GM19467 (cell line): ENCODE measurements around the gene SLC15A4.
"Not testable (repeated sequence)": the region's sequence is repeated elsewhere in the genome, so short reads cannot be mapped to it uniquely, and the experiment has no call there.

Source experiments
- ATAC-seq: cut with Tn5 transposase; IDR thresholded peaks from one replicate; pipeline ENCODE4 v1.9.1; 2021; ENCODE audit warnings: mild to moderate bottlenecking, moderate library complexity; ENCODE audit not compliant: unreplicated experiment

SLC15A4 gene

GRCh38 chr12:128815779-128816642 is 7.7 kb downstream of the SLC15A4 start:
- ATAC-seq: no peak

- no peak for ATAC-seq
Measured at GRCh38 chr12:128814411-128815261, 9.1 kb downstream of the SLC15A4 start.

GRCh38 chr12:128813883-128814282 is 9.9 kb downstream of the SLC15A4 start:
- ATAC-seq: no peak

DNA sequence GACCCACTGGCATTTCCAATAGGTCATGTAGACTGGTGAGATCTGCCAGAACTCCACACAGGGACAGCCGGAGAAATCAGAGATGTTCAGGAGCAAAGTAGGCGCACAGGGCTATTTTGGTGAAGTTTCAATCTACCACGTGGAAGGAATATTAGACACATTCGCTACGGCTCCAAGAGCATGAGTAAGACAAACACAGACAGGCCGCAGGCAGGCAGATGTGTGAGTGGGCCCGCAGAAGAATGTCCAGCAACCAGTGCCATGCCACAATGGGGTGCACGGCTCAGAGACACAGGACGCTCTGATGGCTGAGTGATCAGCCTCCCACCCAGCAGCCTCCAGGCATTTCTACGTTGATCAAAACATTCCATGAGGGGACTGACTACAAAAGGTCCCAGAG is 10.4 kb downstream of the SLC15A4 start:
- no peak for ATAC-seq

- ATAC-seq: no peak
Measured at GRCh38 chr12:128811806-128812205, 12.0 kb downstream of the SLC15A4 start.

- ATAC-seq: peak; percentile 55
Measured at GRCh38 chr12:128810182-128811127, 13.3 kb downstream of the SLC15A4 start.

- no peak for ATAC-seq
Measured at GRCh38 chr12:128808651-128809050, 15.1 kb downstream of the SLC15A4 start.

DNA sequence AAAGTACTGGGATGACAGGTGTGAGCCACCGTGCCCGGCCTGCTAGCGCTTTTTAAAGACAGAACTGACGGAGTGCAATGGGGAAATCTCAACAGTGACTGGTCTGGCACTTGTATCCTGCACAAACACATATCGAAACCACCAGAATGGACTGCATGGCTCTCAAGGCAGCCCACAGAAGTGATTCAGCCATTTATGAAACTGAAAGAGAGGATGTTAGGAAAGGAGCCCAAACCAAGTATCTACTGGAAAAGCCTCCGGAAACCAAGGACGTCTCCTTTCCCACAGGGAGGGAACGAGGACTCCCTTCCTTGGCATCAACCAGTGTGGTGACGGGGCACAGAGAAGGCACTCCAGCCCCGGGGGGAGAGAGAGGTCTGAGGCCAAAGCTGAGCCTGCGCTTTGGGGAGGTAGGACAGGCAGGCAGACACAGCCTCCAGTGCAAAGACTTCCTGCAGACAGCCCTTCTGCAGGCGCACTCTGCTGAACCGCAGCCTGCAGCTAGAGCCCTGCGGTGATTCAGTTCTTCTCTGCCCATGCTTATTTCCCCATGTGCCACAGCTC is 16.5 kb downstream of the SLC15A4 start:
- ATAC-seq: no peak

- ATAC-seq: no peak
Measured at GRCh38 chr12:128806573-128806972, 17.2 kb downstream of the SLC15A4 start.

DNA sequence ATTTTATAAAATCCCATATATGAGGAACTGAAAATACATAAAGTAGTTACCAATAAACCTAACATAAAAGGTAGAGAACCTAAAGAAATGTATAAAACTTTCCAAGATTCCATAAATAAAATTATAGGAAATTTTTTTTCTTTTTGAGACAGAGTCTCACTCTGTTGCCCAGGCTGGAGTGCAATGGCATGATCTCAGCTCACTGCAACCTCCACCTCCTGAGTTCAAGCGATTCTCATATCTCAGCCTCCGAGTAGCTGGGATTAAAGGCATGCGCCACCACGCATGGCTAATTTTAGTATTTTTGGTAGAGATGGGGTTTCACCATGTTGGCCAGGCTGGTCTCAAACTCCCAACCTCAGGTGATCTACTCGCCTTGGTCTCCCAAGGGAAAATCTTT is 18.4 kb downstream of the SLC15A4 start:
- not testable (repeated sequence) for ATAC-seq

DNA sequence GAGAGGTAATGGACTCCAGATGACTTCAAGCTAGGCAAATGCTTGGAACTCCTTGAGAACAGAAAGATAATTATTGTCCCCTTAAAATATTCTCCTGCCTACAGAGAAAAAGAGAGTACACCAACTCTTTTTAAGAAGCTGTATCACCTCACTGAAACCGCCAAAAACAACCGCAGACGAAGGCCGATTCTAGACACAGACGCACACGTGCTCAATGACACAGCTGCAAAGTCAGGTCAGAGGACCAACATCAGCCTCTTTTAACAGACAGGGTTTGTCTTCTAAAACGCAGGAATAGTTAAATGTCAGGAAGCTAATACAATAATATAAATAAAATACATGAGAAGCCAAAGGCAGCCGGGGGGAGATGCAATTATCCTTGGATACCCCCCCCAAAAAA is 19.0 kb downstream of the SLC15A4 start:
- ATAC-seq: no peak

DNA sequence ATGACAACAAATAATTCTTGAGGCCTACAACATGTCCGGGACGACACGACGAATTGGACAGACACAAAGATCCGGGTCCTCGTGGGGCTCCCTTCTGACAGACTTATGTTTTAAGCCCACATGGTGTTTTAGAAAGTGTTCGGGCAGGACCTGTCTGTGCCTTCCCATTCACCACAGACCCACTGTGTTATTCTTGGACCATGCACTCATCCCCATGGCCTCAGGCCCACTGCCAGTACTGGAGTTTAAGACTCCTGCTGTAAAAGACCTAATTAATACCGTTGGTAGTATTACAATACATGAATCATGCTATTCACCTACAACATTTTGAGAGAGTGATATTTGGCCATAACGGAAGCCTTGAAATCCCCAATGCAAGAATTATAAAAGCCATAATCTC is 20.0 kb downstream of the SLC15A4 start:
- ATAC-seq: no peak

GRCh38 chr12:128802756-128803155 is 21.0 kb downstream of the SLC15A4 start:
- no peak for ATAC-seq

GRCh38 chr12:128801879-128802391 is 21.8 kb downstream of the SLC15A4 start:
- ATAC-seq: no peak

DNA sequence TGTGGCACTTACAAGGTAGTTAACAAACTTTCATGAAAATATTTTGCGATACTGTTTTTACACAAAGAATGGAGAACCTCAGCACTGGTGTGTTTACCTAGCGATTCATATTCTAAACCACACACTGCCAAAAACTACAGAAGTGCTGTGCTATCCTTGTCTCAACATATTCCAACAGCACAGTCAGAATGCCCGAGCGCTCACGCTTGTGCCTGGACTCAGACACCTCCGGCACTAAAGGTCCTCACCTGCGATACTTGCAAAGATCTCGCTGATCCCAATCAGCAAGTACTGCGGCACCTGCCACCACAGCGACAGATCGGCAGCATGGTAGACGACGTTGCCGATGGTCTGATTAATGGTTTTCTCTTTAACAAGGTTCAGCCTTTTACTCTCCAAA is 23.2 kb downstream of the SLC15A4 start:
- ATAC-seq: no peak

DNA sequence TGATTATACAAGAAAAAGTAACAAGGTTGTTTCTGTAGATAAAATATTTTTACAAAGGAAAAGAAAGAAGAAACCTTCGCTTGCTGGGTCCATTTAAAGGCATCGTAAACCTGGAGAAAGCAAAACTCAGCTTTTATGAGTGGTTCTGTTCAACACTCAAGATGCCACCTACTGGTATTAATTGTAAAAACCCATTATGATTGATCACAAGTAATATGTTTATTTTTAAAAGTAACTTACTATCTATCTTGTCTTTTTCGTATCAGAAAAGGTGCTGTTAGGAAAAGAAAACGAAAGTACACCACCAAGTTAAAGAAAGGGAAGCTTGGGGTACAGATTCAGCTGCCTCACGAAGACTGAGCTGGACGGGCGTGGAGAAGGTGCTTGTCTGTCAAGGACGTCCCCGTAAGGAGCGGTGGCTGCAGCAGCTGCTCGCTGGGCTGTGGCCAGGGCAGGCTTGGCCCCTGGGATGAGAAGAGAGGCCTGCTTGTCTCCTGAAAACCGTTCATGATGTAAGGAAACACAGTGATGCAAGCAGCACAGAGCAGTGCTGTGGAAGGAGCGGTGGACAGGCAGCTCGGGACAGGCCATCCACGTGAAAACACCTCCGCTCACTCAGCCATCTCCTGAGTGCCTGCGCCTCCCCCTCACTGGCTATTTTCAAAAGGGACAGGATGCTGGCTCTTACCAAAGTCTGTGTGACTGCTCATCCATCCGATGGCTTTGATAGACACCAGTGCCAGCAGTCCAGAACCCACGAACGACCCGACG is 25.0 kb downstream of the SLC15A4 start:
- ATAC-seq: no peak

GRCh38 chr12:128797119-128798118 is 26.3 kb downstream of the SLC15A4 start:
- no peak for ATAC-seq

DNA sequence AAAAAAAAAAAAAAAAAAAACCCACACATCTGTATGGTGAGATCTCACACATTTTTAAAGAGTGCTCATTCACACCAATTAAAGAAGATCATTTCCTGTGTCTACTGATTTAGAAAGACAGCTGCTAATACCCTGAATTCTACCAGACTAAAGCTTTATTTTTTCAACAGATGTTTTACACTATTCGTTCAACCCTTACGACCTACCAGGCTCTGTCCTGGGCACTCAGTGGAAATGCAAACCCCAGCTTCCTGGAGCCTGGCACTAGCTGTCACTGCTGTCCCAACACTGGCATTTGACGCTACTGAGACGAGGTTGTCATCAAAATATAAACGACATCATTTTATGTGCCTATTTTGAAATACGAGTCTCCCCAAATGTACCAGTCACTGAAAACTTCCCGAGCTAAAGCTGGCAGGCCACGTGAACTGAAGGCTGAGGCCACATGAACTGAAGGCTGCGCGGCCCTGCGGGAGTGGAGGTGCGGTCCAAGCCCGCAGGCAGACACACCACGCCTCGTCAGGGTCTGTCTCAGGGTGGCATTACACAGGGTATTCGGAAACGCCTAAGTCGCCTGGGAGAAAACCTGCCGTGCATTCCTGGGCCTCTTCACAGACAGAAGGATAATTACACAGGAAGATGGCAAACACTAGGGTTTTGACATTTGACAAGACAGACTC is 27.2 kb downstream of the SLC15A4 start:
- no peak for ATAC-seq
